Measurements from ENCODE around the gene PAQR6.
A peak's percentile ranks its signal among the peaks of the same experiment; 100 is the strongest.

The PAQR6 gene

GRCh38 chr1:156193488-156194299, 54.2 kb downstream of the PAQR6 start, which contains the start of gene SLC25A44:
Gene SLC25A44, plus strand, starts transcription at chr1:156194104. Its CDS starts 5,744 bp downstream, at chr1:156199848.
- peak within 1 kb of the TSS; percentile 87 for H3K4me3 ChIP-seq (ENCODE audit: low read depth, low read length)
- peak; percentile 99 for DNase-seq (ENCODE audit: low read depth)
- TF ChIP-seq CTCF (IDR thresholded peaks at IDR 0.05; ENCODE audit: insufficient read depth, low read depth, low read length, missing control alignments) = peak; percentile 39

All from GM12865 (cell line).